Fibroblast of lung (primary cell): ENCODE measurements around the gene IL34. TPM values are rescaled to one million over a fixed set of nuclear protein-coding genes. Genes with fewer than 3 reads are reported as not detected.
A peak's percentile ranks its signal among the peaks of the same experiment; 100 is the strongest.

Source experiments
- DNase-seq, 2 donors: peaks; one replicate each; pipeline versions ENCODE4 v3.0.0 to v3.0.0-alpha.2; 2010; ENCODE audit warnings: low read depth in 2 of 2
- H2AFZ ChIP-seq: 2 replicates; pipeline ENCODE4 v1.5.1; 2012; ENCODE audit warnings: low read length, control low read depth, inconsistent platforms
- H3K27ac ChIP-seq: 2 replicates; pipeline ENCODE4 v1.5.1; 2011; ENCODE audit warnings: low read length, control low read depth; ENCODE audit not compliant: insufficient read depth
- H3K27me3 ChIP-seq: 2 replicates; pipeline ENCODE4 v1.5.1; 2011; ENCODE audit warnings: mild to moderate bottlenecking, low read length; ENCODE audit not compliant: control insufficient read depth, insufficient read depth
- H3K36me3 ChIP-seq: 2 replicates; pipeline ENCODE4 v1.5.1; 2011; ENCODE audit warnings: low read length; ENCODE audit not compliant: control insufficient read depth, insufficient read depth
- H3K4me1 ChIP-seq: 2 replicates; pipeline ENCODE4 v1.5.1; 2011; ENCODE audit warnings: low read length; ENCODE audit not compliant: control insufficient read depth, insufficient read depth; ENCODE audit errors: extremely low read depth
- H3K4me2 ChIP-seq: 2 replicates; pipeline ENCODE4 v1.5.1; 2011; ENCODE audit warnings: low read length, control low read depth; ENCODE audit not compliant: insufficient read depth; ENCODE audit errors: extremely low read depth
- H3K4me3 ChIP-seq, 4 experiments: fragments of 200-600 bp in 1 of 4; sonication (generic) in 1 of 4; replicated peaks in 1 of 4; 2 replicates each; pipeline ENCODE4 v1.5.1; 2011 to 2016; ENCODE audit warnings: low read length in 4 of 4, low read depth in 3 of 4, mild to moderate bottlenecking in 3 of 4, control low read depth in 2 of 4, inconsistent platforms in 1 of 4, mixed read lengths in 1 of 4; ENCODE audit not compliant: insufficient read depth in 1 of 4; ENCODE audit errors: control extremely low read depth in 1 of 4
- H3K79me2 ChIP-seq: 2 replicates; pipeline ENCODE4 v1.5.1; 2012; ENCODE audit warnings: mild to moderate bottlenecking, low read length, inconsistent platforms; ENCODE audit not compliant: control insufficient read depth, insufficient read depth
- H3K9ac ChIP-seq: 2 replicates; pipeline ENCODE4 v1.5.1; 2011; ENCODE audit warnings: mild to moderate bottlenecking, low read length, control low read depth; ENCODE audit not compliant: insufficient read depth
- H3K9me3 ChIP-seq: 2 replicates; pipeline ENCODE4 v1.5.1; 2012; ENCODE audit warnings: low read depth, low read length; ENCODE audit not compliant: control insufficient read depth, insufficient read depth
- H4K20me1 ChIP-seq: 2 replicates; pipeline ENCODE4 v1.5.1; 2011; ENCODE audit warnings: low read length; ENCODE audit not compliant: control insufficient read depth, insufficient read depth; ENCODE audit errors: extremely low read depth
- CTCF ChIP-seq, 2 donors: IDR thresholded peaks in 1 of 2; conservative IDR thresholded peaks in 1 of 2; 1 replicate in 1 of 2; 2 replicates in 1 of 2; pipeline ENCODE4 v1.5.1; 2011 to 2012; ENCODE audit warnings: low read length in 2 of 2, control low read depth in 1 of 2, inconsistent platforms in 1 of 2, low read depth in 1 of 2, mild to moderate bottlenecking in 1 of 2
- EZH2 ChIP-seq: IDR thresholded peaks from 2 replicates; pipeline ENCODE4 v1.5.1; 2012; ENCODE audit warnings: low read length, control low read depth, mild to moderate bottlenecking; ENCODE audit errors: missing control alignments
- polyA minus RNA-seq: library from RNA; depleted of rRNA, polyadenylated mRNA; stranded (reverse); fragments of >200 nt; gene quantifications from 2 replicates; pipeline ENCODE4 v1.2.3, GENCODE V29; 2011; ENCODE audit warnings: low replicate concordance
- polyA plus RNA-seq, 2 donors: library from polyadenylated mRNA; depleted of rRNA in 1 of 2; stranded (reverse) in 1 of 2; unstranded in 1 of 2; fragments of >200 nt; gene quantifications; 2 replicates each; pipeline ENCODE4 v1.2.1, GENCODE V29; 2011 to 2012; ENCODE audit warnings: missing spikeins in 1 of 2
- total RNA-seq: library from RNA; depleted of rRNA; stranded (reverse); fragments of >200 nt; gene quantifications from 2 replicates; pipeline ENCODE4 v1.2.1, GENCODE V29; 2014

The IL34 gene
- total RNA-seq (5.1 and 5.4 TPM in 2 replicates), polyA plus RNA-seq (0.45 and 0.70 TPM in 2 replicates), polyA minus RNA-seq (0.94 and 2.4 TPM in 2 replicates)
- 0.81 and 1.0 TPM in 2 replicates for polyA plus RNA-seq (2012)

GRCh38 chr16:70646260-70647241, at the start of gene IL34:
Gene IL34 (plus strand): TSS chr16:70646559. CDS start chr16:70646948, 389 bp downstream.
- Histone ChIP-seq H3K4me3 (no peak within 1 kb of the TSS), H3K9me3 (no peaks in the 10 kb centered on the region), H2AFZ (no peak within 1 kb of the TSS), H3K27me3 (no peaks in the 10 kb centered on the region), H3K79me2 (no peaks in the 10 kb centered on the region), H3K27ac (no peak within 1 kb of the TSS), H3K36me3 (no peaks in the 10 kb centered on the region), H3K4me1 (peaks cover 3% of the 10 kb centered on the region), H3K4me2 (no peak within 1 kb of the TSS), H4K20me1 (no peaks in the 10 kb centered on the region), H3K9ac (no peak within 1 kb of the TSS)
- no peak for TF ChIP-seq EZH2
- TF ChIP-seq CTCF (conservative IDR thresholded peaks at IDR 0.05 in 1 of 2, IDR thresholded peaks at IDR 0.05 in 1 of 2; ENCODE audit: low read depth in 1 of 2, low read length in 2 of 2) = no peak
- peak in 1 of 2 donors; percentile 30 for DNase-seq

GRCh38 chr16:70597135-70597835, 49.1 kb upstream of the IL34 start:
- DNase-seq = peak in 1 of 2 donors; percentile 37

More at GRCh38 chr16:70597135-70597835, 49.1 kb upstream of the IL34 start:
- no peaks in the 10 kb centered on the region for H3K36me3 ChIP-seq
- H3K4me1 ChIP-seq = no peaks in the 10 kb centered on the region
- H4K20me1 ChIP-seq = no peaks in the 10 kb centered on the region
- TF ChIP-seq EZH2 (no peak), CTCF (conservative IDR thresholded peaks at IDR 0.05 in 1 of 2, IDR thresholded peaks at IDR 0.05 in 1 of 2; ENCODE audit: low read depth in 1 of 2, low read length in 2 of 2) (no peak)
- no peak overlapping the region for H3K9ac ChIP-seq
- no peak overlapping the region for H3K4me3 ChIP-seq
- no peaks in the 10 kb centered on the region for H3K9me3 ChIP-seq
- H3K4me2 ChIP-seq = no peak overlapping the region
- H3K79me2 ChIP-seq = no peaks in the 10 kb centered on the region
- H3K27me3 ChIP-seq = no peaks in the 10 kb centered on the region
- no peak overlapping the region for H3K27ac ChIP-seq
- H2AFZ ChIP-seq = no peak overlapping the region
